ENCODE measurements around the gene CT45A3.

GRCh38 chrX:135713795-135714194, 54.2 kb downstream of the CT45A3 start:
- TF ChIP-seq CTCF (IDR thresholded peaks at IDR 0.05), result no peak
- no peak for TF ChIP-seq POLR2A (IDR thresholded peaks at IDR 0.05)
